Measurements from ENCODE around the gene HS3ST5.
A peak's percentile ranks its signal among the peaks of the same experiment; 100 is the strongest.

Gene HS3ST5

GRCh38 chr6:114195631-114196403 lies 147.0 kb downstream of the HS3ST5 start:
- DNase-seq (ENCODE audit: low read depth, low spot score): no peak

- peak; percentile 52 for DNase-seq (ENCODE audit: low read depth, low spot score)
Observed at GRCh38 chr6:114195027-114195365, 147.8 kb downstream of the HS3ST5 start.

DNA sequence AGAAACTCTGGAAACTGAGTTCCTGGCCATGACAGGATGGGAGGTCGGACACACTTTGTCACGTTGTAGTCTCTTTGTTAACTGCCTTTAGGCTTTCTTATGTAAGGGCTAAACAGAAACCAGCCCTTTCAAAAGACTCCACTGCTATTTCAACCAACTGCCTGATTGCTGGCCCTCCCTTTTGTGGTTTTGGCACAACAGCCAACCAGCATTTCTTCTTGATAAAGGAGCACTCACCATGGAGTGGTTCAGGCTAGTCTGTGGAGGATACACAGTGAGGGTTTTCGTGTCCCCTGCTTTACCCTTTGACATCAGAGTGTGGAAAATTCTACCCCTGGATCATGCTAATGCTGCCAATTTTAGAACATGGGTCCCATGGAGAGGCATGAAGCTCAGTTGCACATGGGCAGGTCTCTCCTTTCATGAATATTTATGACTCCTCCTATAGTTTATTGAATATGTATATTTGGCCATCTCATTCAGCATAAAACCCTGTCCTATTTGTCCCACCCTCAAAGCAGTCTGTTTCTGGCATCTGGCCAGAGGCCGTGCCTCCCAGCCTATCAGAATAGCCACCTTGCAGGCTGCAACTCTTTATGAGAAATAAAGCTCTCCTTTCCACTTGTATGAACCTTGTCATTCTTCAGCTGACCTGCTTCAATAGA lies 148.3 kb downstream of the HS3ST5 start:
- DNase-seq (ENCODE audit: low read depth, low spot score): peak; percentile 86

DNA sequence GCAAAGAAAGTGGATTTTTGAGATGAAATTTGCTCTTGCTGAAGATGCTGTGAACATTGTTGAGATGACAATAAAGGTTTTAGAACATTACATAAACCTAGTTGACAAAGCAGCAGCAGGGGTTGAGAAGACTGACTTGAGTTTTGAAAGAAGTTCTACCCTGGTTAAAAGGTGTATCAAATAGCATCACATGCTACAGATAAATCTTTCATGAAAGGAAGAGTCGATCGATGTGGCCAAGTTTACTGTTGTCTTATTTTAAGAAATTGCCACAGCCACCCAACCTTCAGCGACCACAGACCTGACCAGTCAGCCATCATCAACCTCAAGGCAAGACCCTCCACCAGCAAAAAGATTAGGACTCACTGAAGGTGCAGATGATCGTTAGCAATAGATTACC lies 155.3 kb downstream of the HS3ST5 start:
- no peak for DNase-seq (ENCODE audit: low read depth, low spot score)

- DNase-seq (ENCODE audit: low read depth, low spot score): no peak
Observed at GRCh38 chr6:114181664-114182063, 161.2 kb downstream of the HS3ST5 start.

- no peak for DNase-seq (ENCODE audit: low read depth, low spot score)
Observed at GRCh38 chr6:114179411-114179810, 163.4 kb downstream of the HS3ST5 start.

GRCh38 chr6:114176726-114177125 lies 166.1 kb downstream of the HS3ST5 start:
- no peak for DNase-seq (ENCODE audit: low read depth, low spot score)

DNA sequence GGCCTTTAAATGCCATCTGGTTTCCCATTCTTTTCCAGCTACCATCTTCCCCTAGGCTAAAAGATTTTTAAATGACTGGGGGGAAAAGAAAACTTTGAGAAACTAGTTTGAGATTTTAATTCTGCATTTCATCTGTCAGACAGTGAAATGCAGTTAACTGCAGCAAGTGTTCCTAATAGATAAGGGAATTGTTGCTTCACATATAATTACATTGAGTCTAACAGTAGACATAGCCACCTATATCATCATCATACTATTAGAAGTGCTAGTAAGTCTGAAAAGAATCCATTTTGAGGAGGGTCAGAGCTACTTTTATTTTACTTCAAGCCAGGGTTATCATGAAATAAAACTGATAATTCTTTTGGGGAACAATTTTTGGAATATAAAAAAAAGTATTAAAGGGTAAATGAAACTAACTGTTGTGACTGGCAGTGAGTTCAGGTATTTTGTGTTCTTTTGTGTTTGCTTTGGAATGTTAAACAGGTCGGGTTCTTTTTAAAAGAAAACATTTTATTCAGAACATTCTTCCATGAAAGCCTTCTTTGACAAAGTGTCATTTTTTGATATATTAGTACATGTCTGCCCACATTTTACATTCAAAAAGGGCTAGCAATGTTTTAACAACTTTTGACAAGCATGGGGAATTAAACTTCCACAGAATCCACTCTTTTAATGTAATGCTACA lies 170.1 kb downstream of the HS3ST5 start:
- DNase-seq (ENCODE audit: low read depth, low spot score): no peak

- DNase-seq (ENCODE audit: low read depth, low spot score): no peak
Observed at GRCh38 chr6:114171473-114171872, 171.3 kb downstream of the HS3ST5 start.

GRCh38 chr6:114170958-114171387 lies 171.8 kb downstream of the HS3ST5 start:
- no peak for DNase-seq (ENCODE audit: low read depth, low spot score)

GRCh38 chr6:114170372-114170771 lies 172.5 kb downstream of the HS3ST5 start:
- DNase-seq (ENCODE audit: low read depth, low spot score): no peak

GRCh38 chr6:114169763-114170162 lies 173.1 kb downstream of the HS3ST5 start:
- no peak for DNase-seq (ENCODE audit: low read depth, low spot score)

DNA sequence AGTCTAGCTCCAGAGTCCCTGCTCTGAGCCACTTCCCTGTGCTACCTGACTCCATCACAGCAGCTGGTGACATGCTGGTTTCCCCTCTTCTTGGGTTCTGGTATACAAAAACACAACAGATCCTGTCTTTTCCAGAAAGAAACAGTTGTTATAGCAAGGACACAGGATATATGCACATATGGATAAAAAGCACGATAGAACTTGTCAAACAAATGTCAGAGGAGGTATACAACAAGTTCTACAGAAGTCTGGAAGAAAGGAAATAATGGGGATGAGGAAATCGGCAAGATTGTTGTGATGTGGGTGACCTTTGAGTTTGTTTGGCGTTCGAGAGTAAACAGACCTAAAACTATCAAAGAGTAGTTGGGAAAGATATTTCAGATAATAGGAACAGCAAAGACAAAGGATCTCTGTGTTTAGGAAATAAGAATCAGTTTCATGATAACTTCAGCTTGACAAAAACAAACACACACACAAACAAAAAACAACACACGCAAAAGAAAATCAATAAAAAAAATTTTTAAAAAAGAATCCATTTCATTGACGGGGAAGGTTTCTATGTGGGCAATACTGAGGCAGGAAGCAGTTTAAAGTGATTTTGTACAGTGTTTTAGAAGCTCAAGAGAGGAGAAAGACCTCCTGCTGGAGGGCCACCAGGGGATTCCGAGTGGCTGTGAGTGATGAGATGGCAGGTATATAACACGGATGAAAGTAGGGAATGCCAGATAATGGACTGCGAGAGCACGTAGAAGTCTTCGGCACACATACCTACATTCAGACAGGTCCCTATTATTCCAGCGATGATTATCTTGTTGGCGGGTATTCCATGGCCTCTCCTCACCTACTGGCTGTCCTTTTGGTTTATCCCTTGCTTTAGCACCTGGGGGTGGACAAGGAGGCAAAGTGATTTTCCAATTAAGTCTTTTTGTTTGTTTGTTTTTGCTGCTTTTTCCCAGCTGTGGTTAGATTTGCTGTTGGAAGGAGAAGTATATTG lies 174.9 kb downstream of the HS3ST5 start:
- no peak for DNase-seq (ENCODE audit: low read depth, low spot score)

DNA sequence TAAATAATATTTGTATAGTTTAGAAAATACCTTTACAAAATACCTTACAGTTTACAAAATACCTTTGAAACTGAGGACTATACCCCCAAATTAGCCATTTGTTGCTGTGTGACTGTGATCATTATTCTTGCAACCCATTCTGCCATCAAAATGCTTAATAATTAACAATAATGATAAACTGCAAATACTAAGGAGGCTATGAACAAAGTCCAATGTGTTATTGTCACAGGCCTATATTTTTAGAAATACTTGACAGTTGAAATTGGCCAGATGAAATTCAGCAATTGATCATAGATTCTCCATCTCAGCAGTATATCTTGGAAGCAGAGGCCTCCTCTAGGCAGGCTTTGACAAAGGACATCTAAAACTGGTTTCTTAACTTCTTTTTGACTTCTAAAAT lies 178.6 kb downstream of the HS3ST5 start:
- DNase-seq (ENCODE audit: low read depth, low spot score): no peak

GRCh38 chr6:114162691-114163347 lies 180.0 kb downstream of the HS3ST5 start:
- no peak for DNase-seq (ENCODE audit: low read depth, low spot score)

DNA sequence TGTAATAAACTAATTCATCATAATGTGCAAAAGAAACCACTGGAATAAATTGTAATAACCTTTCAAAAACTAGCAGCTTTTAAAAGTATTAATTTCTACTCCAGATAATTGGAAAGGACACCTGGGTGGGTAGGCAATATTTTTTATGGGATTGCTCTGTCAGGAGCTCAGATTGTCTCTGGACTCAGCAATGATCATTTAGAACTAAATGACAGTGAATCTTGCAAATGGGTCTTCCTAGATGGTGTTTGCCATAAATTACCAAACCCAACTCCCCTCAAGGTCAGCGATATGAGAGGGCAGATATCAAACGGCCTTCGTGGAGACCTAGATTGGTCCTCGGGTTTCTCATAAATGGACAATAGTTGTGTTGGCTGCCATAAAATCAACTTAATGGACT lies 181.9 kb downstream of the HS3ST5 start:
- no peak for DNase-seq (ENCODE audit: low read depth, low spot score)

DNA sequence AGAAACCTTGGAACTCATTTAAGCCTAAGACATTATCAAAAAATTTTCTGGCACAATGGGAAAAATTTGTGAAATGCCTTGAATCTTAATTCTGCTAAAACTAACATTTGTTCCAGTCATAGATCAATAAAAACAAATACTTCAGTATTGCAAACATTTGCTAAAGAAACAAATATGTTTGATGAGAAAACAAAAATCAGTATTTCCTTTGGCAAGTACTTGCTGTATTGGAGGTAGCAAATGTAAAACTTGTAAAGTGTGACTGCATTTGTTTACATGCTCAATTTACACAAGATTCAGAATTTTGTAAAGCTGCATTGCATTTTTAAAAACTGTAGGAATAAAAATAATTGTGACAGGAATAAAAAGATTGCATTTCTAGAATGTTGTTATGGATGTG lies 183.1 kb downstream of the HS3ST5 start:
- no peak for DNase-seq (ENCODE audit: low read depth, low spot score)

- DNase-seq (ENCODE audit: low read depth, low spot score): no peak
Observed at GRCh38 chr6:114158838-114159694, 183.8 kb downstream of the HS3ST5 start.

DNA sequence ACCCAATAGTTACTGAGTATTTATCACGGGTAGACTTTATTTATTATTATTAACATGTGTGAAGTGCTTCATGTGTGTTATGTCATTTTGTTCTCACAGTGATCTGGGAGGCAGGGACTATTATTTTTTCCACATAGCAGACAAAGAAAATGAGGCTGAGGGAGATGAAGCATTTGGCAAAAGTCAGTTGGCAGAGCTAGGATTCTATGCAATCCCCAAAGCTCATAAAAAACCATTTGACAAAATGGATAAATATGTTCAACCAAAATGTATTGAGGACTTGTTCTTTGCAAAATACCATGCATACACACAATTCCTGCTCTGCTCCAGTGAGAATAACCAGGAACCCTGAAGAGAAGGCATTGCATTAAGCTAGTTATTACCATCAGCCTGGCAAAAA lies 184.4 kb downstream of the HS3ST5 start:
- DNase-seq (ENCODE audit: low read depth, low spot score): no peak

GRCh38 chr6:114157848-114158247 lies 185.0 kb downstream of the HS3ST5 start:
- DNase-seq (ENCODE audit: low read depth, low spot score): no peak
